ENCODE results near the gene DEAF1.

Gene DEAF1

DNA sequence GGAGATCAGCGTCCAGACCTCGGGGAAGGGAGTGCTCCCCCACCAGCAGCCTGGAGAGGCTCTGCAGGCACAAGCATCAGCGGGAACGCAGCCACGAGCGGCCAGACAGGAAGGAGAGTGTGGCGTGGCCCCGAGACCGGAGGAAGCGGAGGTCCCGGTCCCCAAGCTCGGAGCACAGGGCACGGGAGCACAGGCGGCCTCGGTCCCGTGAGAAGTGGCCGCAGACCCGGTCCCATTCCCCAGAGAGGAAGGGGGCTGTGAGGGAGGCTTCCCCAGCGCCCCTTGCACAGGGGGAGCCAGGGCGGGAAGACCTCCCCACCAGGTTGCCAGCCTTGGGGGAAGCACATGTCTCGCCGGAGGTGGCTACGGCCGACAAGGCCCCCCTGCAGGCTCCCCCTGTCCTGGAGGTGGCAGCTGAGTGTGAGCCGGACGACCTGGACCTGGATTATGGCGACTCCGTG, 86.2 kb downstream of the DEAF1 start:
- TF ChIP-seq, protein P1, sequence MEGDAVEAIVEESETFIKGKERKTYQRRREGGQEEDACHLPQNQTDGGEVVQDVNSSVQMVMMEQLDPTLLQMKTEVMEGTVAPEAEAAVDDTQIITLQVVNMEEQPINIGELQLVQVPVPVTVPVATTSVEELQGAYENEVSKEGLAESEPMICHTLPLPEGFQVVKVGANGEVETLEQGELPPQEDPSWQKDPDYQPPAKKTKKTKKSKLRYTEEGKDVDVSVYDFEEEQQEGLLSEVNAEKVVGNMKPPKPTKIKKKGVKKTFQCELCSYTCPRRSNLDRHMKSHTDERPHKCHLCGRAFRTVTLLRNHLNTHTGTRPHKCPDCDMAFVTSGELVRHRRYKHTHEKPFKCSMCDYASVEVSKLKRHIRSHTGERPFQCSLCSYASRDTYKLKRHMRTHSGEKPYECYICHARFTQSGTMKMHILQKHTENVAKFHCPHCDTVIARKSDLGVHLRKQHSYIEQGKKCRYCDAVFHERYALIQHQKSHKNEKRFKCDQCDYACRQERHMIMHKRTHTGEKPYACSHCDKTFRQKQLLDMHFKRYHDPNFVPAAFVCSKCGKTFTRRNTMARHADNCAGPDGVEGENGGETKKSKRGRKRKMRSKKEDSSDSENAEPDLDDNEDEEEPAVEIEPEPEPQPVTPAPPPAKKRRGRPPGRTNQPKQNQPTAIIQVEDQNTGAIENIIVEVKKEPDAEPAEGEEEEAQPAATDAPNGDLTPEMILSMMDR (IDR thresholded peaks at IDR 0.05; ENCODE audit: insufficient read depth, low read length, missing control alignments), result no peak
- POLR2A ChIA-PET, result no interaction called here

DNA sequence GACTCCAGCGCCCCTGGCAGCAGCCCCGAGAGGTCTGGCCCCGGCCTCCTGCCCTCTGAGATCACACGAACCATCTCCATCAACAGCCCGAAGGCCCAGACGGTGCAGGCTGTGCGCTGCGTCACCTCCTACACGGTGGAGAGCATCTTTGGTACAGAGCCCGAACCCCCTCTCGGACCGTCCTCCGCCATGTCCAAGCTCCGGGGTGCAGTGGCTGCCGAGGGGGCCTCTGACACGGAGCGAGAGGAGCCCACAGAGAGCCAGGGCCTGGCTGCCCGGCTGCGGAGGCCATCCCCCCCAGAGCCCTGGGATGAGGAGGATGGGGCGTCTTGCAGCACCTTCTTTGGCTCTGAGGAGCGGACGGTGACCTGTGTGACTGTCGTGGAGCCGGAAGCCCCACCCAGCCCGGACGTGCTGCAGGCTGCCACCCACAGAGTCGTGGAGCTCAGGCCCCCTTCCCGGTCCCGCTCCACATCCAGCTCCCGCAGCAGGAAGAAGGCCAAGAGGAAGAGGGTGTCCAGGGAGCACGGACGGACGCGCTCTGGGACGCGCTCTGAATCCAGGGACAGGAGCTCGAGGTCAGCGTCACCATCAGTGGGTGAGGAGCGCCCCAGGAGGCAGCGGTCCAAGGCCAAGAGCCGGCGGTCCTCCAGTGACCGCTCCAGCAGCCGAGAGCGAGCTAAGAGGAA, 86.9 kb downstream of the DEAF1 start:
- TF ChIP-seq, protein P1 (IDR thresholded peaks at IDR 0.05; ENCODE audit: insufficient read depth, low read length, missing control alignments), result no peak
- DNase-seq (ENCODE audit: low read depth, low spot score), result no peak
- POLR2A ChIA-PET, result no interaction called here
- no peak overlapping the region for H3K4me3 ChIP-seq (ENCODE audit: low read depth, low read length)
- CTCF ChIA-PET, result no interaction called here

More for the DNA sequence above, 86.2 kb downstream of the DEAF1 start:
- no peak for DNase-seq (ENCODE audit: low read depth, low spot score)
- CTCF ChIA-PET, result no interaction called here
- no peak overlapping the region for H3K4me3 ChIP-seq (ENCODE audit: low read depth, low read length)

DNA sequence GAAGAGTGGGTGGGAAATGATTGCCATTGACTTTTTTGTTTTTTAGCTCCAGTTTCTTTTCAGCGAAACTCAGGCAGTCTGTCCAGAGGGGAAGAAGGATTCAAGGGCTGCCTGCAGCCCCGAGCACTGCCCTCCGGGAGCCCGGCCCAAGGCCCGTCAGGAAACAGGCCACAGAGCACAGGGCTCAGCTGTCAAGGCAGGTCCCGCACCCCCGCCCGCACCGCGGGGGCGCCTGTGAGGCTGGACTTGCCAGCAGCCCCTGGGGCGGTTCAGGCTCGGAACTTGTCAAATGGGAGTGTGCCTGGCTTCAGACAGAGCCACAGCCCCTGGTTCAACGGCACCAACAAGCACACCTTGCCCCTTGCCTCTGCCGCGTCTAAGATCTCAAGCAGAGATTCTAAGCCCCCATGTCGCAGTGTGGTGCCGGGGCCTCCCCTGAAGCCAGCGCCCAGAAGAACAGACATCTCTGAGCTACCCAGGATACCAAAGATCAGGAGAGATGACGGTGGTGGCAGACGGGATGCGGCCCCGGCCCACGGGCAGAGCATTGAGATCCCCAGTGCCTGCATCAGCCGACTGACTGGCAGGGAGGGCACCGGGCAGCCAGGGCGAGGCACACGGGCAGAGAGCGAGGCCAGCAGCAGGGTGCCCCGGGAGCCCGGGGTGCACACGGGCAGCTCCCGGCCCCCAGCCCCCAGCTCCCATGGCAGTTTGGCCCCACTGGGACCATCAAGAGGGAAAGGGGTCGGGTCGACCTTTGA, 87.8 kb downstream of the DEAF1 start:
- no peak for DNase-seq (ENCODE audit: low read depth, low spot score)
- ChIA-PET CTCF (no interaction called here), POLR2A (no interaction called here)
- TF ChIP-seq, protein P1 (IDR thresholded peaks at IDR 0.05; ENCODE audit: insufficient read depth, low read length, missing control alignments), result no peak
- H3K4me3 ChIP-seq (ENCODE audit: low read depth, low read length), result no peak overlapping the region

DNA sequence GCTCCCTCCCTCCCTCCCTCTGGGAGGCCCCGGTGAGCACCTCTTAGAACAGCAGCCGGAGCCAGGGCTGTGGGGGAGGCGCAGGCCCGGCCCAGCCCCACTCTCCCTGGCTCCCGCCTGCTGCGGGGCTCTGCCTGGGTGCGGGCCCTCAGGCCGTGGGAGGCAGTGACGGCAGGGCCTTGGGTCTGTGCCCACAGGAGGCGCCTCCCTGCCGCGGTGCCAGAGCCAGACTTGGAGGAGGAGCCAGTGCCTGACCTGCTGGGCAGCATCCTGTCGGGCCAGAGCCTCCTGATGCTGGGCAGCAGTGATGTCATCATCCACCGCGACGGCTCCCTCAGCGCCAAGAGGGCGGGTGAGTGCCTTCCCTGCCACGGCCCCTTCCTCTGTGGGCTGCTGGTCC, 88.8 kb downstream of the DEAF1 start:
- CTCF ChIA-PET, result no interaction called here
- no peak for DNase-seq (ENCODE audit: low read depth, low spot score)

DNA sequence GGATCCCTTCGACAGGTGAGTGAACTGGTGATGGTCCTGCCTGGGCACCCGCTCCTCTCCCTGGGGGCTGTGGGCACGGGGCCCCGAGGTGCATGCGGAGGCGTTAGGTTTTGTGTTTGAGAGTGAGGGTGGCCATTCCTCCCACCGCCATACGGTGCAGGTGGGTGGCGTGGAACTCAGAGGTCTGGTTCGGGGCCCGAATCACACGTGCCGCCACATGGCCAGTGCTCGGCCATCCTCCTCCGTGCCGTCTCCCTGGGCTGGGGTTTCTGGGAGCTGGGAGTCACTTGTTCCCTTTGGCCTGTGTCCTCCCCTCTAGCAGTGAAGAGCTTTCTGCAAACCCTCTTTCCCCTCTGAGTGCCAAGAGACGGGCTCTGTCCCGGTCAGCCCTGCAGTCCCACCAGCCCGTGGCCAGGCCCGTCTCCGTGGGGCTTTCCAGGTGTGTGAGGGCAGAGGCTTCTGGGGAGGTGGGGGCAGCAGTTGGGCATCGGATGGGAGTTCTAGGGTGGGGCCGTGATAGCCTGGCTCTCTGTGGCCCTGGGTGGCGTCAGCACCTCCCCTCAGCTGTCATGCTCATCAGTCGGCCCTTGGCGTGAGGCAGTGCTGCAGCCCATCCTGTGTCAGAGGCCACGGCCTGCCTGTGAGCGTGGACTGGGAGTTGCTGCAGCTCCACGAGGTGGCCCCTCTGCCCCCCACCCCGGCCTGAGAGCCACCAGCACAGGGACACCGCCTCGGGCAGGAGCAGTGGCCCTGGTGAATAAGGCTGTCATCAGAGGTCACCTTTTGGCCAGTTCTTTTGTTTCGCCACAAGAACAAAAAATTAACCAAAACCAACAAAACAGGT, 89.5 kb downstream of the DEAF1 start:
- CTCF ChIA-PET, result no interaction called here
- H3K4me3 ChIP-seq (ENCODE audit: low read depth, low read length), result no peak overlapping the region
- POLR2A ChIA-PET, result no interaction called here
- DNase-seq (ENCODE audit: low read depth, low spot score), result no peak
- TF ChIP-seq, protein P1 (IDR thresholded peaks at IDR 0.05; ENCODE audit: insufficient read depth, low read length, missing control alignments), result no peak

More for the DNA sequence above, 88.8 kb downstream of the DEAF1 start:
- no peak overlapping the region for H3K4me3 ChIP-seq (ENCODE audit: low read depth, low read length)
- TF ChIP-seq, protein P1 (IDR thresholded peaks at IDR 0.05; ENCODE audit: insufficient read depth, low read length, missing control alignments), result no peak
- POLR2A ChIA-PET, result no interaction called here

DNA sequence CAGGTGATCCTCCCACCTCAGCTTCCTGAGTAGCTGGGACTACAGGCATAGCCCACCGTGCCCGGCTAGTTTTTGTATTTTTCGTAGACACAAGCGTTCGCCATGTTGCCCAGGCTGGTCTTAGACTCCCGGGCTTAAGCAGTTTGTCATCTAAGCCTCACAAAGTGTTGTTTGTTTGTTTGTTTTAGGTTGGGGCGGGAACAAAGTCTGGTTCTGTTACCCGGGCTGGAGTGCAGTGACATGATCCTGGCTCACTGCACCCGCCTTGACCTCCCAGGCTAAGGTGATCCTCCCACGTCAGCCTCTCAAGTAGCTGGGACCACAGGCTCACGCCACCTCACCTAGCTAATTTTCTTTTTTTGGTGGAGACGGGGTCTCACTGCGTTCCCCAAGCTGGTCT, 91.9 kb downstream of the DEAF1 start:
- CTCF ChIA-PET, result no interaction called here
- TF ChIP-seq, protein P1 (IDR thresholded peaks at IDR 0.05; ENCODE audit: insufficient read depth, low read length, missing control alignments), result no peak
- POLR2A ChIA-PET, result no interaction called here
- no peak for DNase-seq (ENCODE audit: low read depth, low spot score)
- no peak overlapping the region for H3K4me3 ChIP-seq (ENCODE audit: low read depth, low read length)
